ENCODE measurements around the gene FHAD1.

Gene FHAD1

GRCh38 chr1:15246960-15247614, at the start of gene FHAD1:
FHAD1 (plus strand) TSS chr1:15247223; CDS start chr1:15251785, 4,562 bp downstream.
- peak; percentile 68 to 71 for DNase-seq

GRCh38 chr1:15197591-15198447, 49.2 kb upstream of the FHAD1 start:
- DNase-seq = no peak

GRCh38 chr1:15198684-15199083, 48.3 kb upstream of the FHAD1 start:
- no peak for DNase-seq

GRCh38 chr1:15201221-15201620, 45.8 kb upstream of the FHAD1 start:
- DNase-seq = no peak

- no peak for DNase-seq
Observed at GRCh38 chr1:15201849-15202551, 45.0 kb upstream of the FHAD1 start.

- no peak for DNase-seq
Observed at GRCh38 chr1:15204931-15205330, 42.1 kb upstream of the FHAD1 start.

- DNase-seq = no peak
Observed at GRCh38 chr1:15205586-15206346, 41.3 kb upstream of the FHAD1 start.

- DNase-seq = no peak
Observed at GRCh38 chr1:15206418-15207030, 40.5 kb upstream of the FHAD1 start.

GRCh38 chr1:15207031-15207828, 39.8 kb upstream of the FHAD1 start:
- DNase-seq = no peak

GRCh38 chr1:15207829-15208429, 39.1 kb upstream of the FHAD1 start:
- DNase-seq = no peak

GRCh38 chr1:15210651-15211375, 36.2 kb upstream of the FHAD1 start:
- no peak for DNase-seq

GRCh38 chr1:15211424-15211823, 35.6 kb upstream of the FHAD1 start:
- no peak for DNase-seq

- no peak for DNase-seq
Observed at GRCh38 chr1:15212216-15212953, 34.6 kb upstream of the FHAD1 start.

- DNase-seq = no peak
Observed at GRCh38 chr1:15212954-15213291, 34.1 kb upstream of the FHAD1 start.

GRCh38 chr1:15213341-15213821, 33.6 kb upstream of the FHAD1 start:
- no peak for DNase-seq

- DNase-seq = no peak
Observed at GRCh38 chr1:15214527-15214926, 32.5 kb upstream of the FHAD1 start.

GRCh38 chr1:15215116-15215515, 31.9 kb upstream of the FHAD1 start:
- DNase-seq = no peak

GRCh38 chr1:15217654-15218053, 29.4 kb upstream of the FHAD1 start:
- no peak for DNase-seq
